HCT116 (cell line): ENCODE results near the gene OXT. TPM values are rescaled to one million over a fixed set of nuclear protein-coding genes. Genes with fewer than 3 reads are reported as not detected.

Experiments used
- ATAC-seq: fragments of 200-7000 bp; cut with Tn5 transposase; 2 replicates; pipeline ENCODE4 v1.9.1; 2020; ENCODE audit warnings: mild to moderate bottlenecking, moderate library complexity
- BruUV-seq: library from RNA; stranded (reverse); fragments of 400-500 nt; replicated peaks from 2 replicates; lab custom pipeline; 2021; lab: Mats Ljungman, UMichigan
- CTCF ChIA-PET: fragments of 300-600 bp; sonication (Branson Sonifier 250); formaldehyde crosslinking; loops from one replicate; lab custom pipeline; 2021; ENCODE audit warnings: antibody characterized with exemption; lab: Charles Lee
- POLR2A ChIA-PET: fragments of 300-600, 350-600 bp; sonication (Branson Sonifier 250); formaldehyde crosslinking; loops from one replicate; lab custom pipeline; 2021; ENCODE audit warnings: antibody characterized with exemption; lab: Charles Lee
- RAD21 ChIA-PET, 2 experiments: fragments of 300-600 bp; sonication (Branson Sonifier 250); formaldehyde crosslinking; loops; one replicate each; lab custom pipeline; 2023; ENCODE audit warnings: low total read pairs in 2 of 2; ENCODE audit not compliant: uncharacterized antibody in 2 of 2, unreplicated experiment in 2 of 2, low non-redundant PET in 1 of 2; lab: Charles Lee
- DNase-seq: peaks from one replicate; pipeline ENCODE4 v3.0.0-alpha.2; 2010; ENCODE audit warnings: low read depth, low spot score
- H2AFZ ChIP-seq: fragments of 200-600 bp; shearing (Covaris generic), sonication (generic); 2 replicates; pipeline ENCODE4 v1.6.1; 2017; ENCODE audit warnings: low read depth, mixed run types, mixed read lengths, antibody characterized with exemption, low read length; ENCODE audit not compliant: poor library complexity, severe bottlenecking
- H3K27ac ChIP-seq: 2 replicates; pipeline ENCODE4 v1.5.1; 2012; ENCODE audit warnings: low read depth, low read length
- H3K27me3 ChIP-seq: fragments of 200-600 bp; sonication (generic); 2 replicates; pipeline ENCODE4 v1.6.1; 2016; ENCODE audit warnings: mixed run types, low read length, mixed read lengths; ENCODE audit not compliant: insufficient read depth
- H3K36me3 ChIP-seq, 2 experiments: fragments of 200-500 bp in 1 of 2; fragments of 200-600 bp in 1 of 2; sonication (Bioruptor generic) in 1 of 2; sonication (generic) in 1 of 2; 2 replicates each; pipeline versions ENCODE4 v1.5.1 to v1.6.1; 2014 to 2016; ENCODE audit warnings: low read length in 2 of 2, inconsistent platforms in 1 of 2, mixed read lengths in 1 of 2, mixed run types in 1 of 2; ENCODE audit not compliant: insufficient read depth in 2 of 2, control insufficient read depth in 1 of 2
- H3K4me1 ChIP-seq, 2 experiments: fragments of 200-600 bp in 1 of 2; sonication (generic) in 1 of 2; 2 replicates each; pipeline versions ENCODE4 v1.5.1 to v1.6.1; 2012 to 2017; ENCODE audit warnings: low read length in 2 of 2, inconsistent platforms in 1 of 2, mild to moderate bottlenecking in 1 of 2, mixed read lengths in 1 of 2, mixed run types in 1 of 2, moderate library complexity in 1 of 2; ENCODE audit not compliant: insufficient read depth in 2 of 2, control insufficient read depth in 1 of 2
- H3K4me2 ChIP-seq: fragments of 200-600 bp; sonication (generic); 2 replicates; pipeline ENCODE4 v1.6.1; 2017; ENCODE audit warnings: mixed run types, low read length, mixed read lengths
- H3K4me3 ChIP-seq, 2 experiments: fragments of 200-600 bp in 1 of 2; sonication (generic) in 1 of 2; replicated peaks in 1 of 2; 2 replicates each; pipeline ENCODE4 v1.5.1; 2011 to 2016; ENCODE audit warnings: low read length in 2 of 2, control low read depth in 1 of 2, low read depth in 1 of 2, mild to moderate bottlenecking in 1 of 2, mixed read lengths in 1 of 2, mixed run types in 1 of 2
- H3K79me2 ChIP-seq: fragments of 200-600 bp; sonication (generic); 2 replicates; pipeline ENCODE4 v1.6.1; 2017; ENCODE audit warnings: mild to moderate bottlenecking, mixed run types, low read length, moderate library complexity, mixed read lengths; ENCODE audit not compliant: insufficient read depth
- H3K9ac ChIP-seq: fragments of 200-600 bp; sonication (generic); 2 replicates; pipeline ENCODE4 v1.6.1; 2016; ENCODE audit warnings: low read length, mixed read lengths
- H3K9me2 ChIP-seq: fragments of 200-600 bp; sonication (generic), shearing (Covaris generic); 2 replicates; pipeline ENCODE4 v1.6.1; 2017; ENCODE audit warnings: mixed run types, mild to moderate bottlenecking, moderate library complexity; ENCODE audit not compliant: insufficient read depth
- H3K9me3 ChIP-seq, 2 experiments: fragments of 200-500 bp in 1 of 2; fragments of 200-600 bp in 1 of 2; sonication (Bioruptor generic) in 1 of 2; sonication (generic) in 1 of 2; 2 replicates each; pipeline ENCODE4 v1.6.1; 2014 to 2017; ENCODE audit warnings: low read length in 2 of 2, mixed read lengths in 2 of 2, inconsistent platforms in 1 of 2, low read depth in 1 of 2, mild to moderate bottlenecking in 1 of 2, mixed run types in 1 of 2, moderate library complexity in 1 of 2; ENCODE audit not compliant: control insufficient read depth in 1 of 2, insufficient read depth in 1 of 2
- H4K20me1 ChIP-seq: fragments of 200-600 bp; sonication (generic), shearing (Covaris generic); 2 replicates; pipeline ENCODE4 v1.6.1; 2017; ENCODE audit warnings: mixed run types, mild to moderate bottlenecking, moderate library complexity; ENCODE audit not compliant: insufficient read depth
- ATF3 ChIP-seq: IDR thresholded peaks from 2 replicates; pipeline ENCODE4 v1.6.1; 2012
- CBX3 ChIP-seq: IDR thresholded peaks from 2 replicates; pipeline ENCODE4 v1.6.1; 2012; ENCODE audit warnings: low read depth
- CEBPB ChIP-seq: IDR thresholded peaks from 2 replicates; pipeline ENCODE4 v1.6.1; 2012; ENCODE audit warnings: low read depth
- CTCF ChIP-seq, 3 experiments: fragments of 200-600 bp in 1 of 3; sonication (generic) in 1 of 3; IDR thresholded peaks in 2 of 3; conservative IDR thresholded peaks in 1 of 3; 2 replicates each; pipeline ENCODE4 v1.5.1; 2012 to 2017; ENCODE audit warnings: low read depth in 2 of 3, low read length in 2 of 3, antibody characterized with exemption in 1 of 3, borderline replicate concordance in 1 of 3, control low read depth in 1 of 3, mild to moderate bottlenecking in 1 of 3, mixed read lengths in 1 of 3, mixed run types in 1 of 3, moderate library complexity in 1 of 3; ENCODE audit not compliant: insufficient read depth in 1 of 3
- ELF1 ChIP-seq: IDR thresholded peaks from 2 replicates; pipeline ENCODE4 v1.6.1; 2012; ENCODE audit warnings: low read depth, borderline replicate concordance
- EZH2phosphoT487 ChIP-seq: fragments of 200-600 bp; IDR thresholded peaks from 2 replicates; pipeline ENCODE4 v1.6.1; 2018; ENCODE audit warnings: antibody characterized with exemption, borderline replicate concordance
- FOSL1 ChIP-seq: IDR thresholded peaks from 2 replicates; pipeline ENCODE4 v1.6.1; 2012; ENCODE audit warnings: low read depth
- JUND ChIP-seq: IDR thresholded peaks from 2 replicates; pipeline ENCODE4 v1.6.1; 2012
- POLR2A ChIP-seq: IDR thresholded peaks from 2 replicates; pipeline ENCODE4 v1.7.0; 2011; ENCODE audit warnings: borderline replicate concordance; ENCODE audit not compliant: insufficient read depth, insufficient read length; ENCODE audit errors: extremely low read depth
- POLR2AphosphoS5 ChIP-seq: IDR thresholded peaks from 2 replicates; pipeline ENCODE4 v1.6.1; 2011; ENCODE audit warnings: mild to moderate bottlenecking, low read depth, low read length, moderate library complexity
- RAD21 ChIP-seq: IDR thresholded peaks from 2 replicates; pipeline ENCODE4 v1.6.1; 2012; ENCODE audit warnings: low read depth, mild to moderate bottlenecking
- REST ChIP-seq: IDR thresholded peaks from 2 replicates; pipeline ENCODE4 v1.6.1; 2012; ENCODE audit warnings: low read depth
- SIN3A ChIP-seq: IDR thresholded peaks from 2 replicates; pipeline ENCODE4 v1.6.1; 2012; ENCODE audit warnings: low read depth
- SP1 ChIP-seq: IDR thresholded peaks from 2 replicates; pipeline ENCODE4 v1.6.1; 2012; ENCODE audit warnings: low read depth
- SRF ChIP-seq: IDR thresholded peaks from 2 replicates; pipeline ENCODE4 v1.6.1; 2012; ENCODE audit warnings: low read depth
- TCF7L2 ChIP-seq: IDR thresholded peaks from 2 replicates; pipeline ENCODE4 v1.7.0; 2011; ENCODE audit warnings: borderline replicate concordance, inconsistent platforms; ENCODE audit not compliant: insufficient read depth, insufficient read length; ENCODE audit errors: extremely low read depth
- ZBTB33 ChIP-seq: IDR thresholded peaks from 2 replicates; pipeline ENCODE4 v1.6.1; 2011; ENCODE audit warnings: mild to moderate bottlenecking, low read length, moderate library complexity; ENCODE audit not compliant: insufficient replicate concordance; ENCODE audit errors: extremely low read depth
- ZFX ChIP-seq: fragments of 450-650 bp; IDR thresholded peaks from 2 replicates; pipeline ENCODE4 v1.6.1; 2017
- ZNF274 ChIP-seq: fragments of 200-500 bp; sonication (Bioruptor generic); IDR thresholded peaks from 2 replicates; pipeline ENCODE4 v1.6.1; 2014; ENCODE audit warnings: mild to moderate bottlenecking, low read depth, low read length, inconsistent platforms
- intact Hi-C: fragments of 100-400 bp; cut with micrococcal nuclease; formaldehyde crosslinking; loops from 2 replicates; pipeline ENCODE4 v1.10.0; 2022
- total RNA-seq: library from RNA; stranded (reverse); gene quantifications from one replicate; pipeline ENCODE4 v1.2.1, GENCODE V29; 2021; ENCODE audit not compliant: unreplicated experiment

Gene OXT
- total RNA-seq, 1 experiment from 2014 or later, result not detected

GRCh38 chr20:3105256-3106137 lies 34.1 kb downstream of the OXT start:
- Histone ChIP-seq H2AFZ (no peak overlapping the region), H3K27me3 (no peaks in the 10 kb centered on the region), H3K4me1 (no peaks in the 10 kb centered on the region), H3K79me2 (no peaks in the 10 kb centered on the region), H3K4me2 (no peak overlapping the region), H3K4me3 (no peak overlapping the region), H3K27ac (no peak overlapping the region), H3K9me3 (no peaks in the 10 kb centered on the region), H3K9me2 (no peaks in the 10 kb centered on the region), H4K20me1 (no peaks in the 10 kb centered on the region), H3K36me3 (no peaks in the 10 kb centered on the region; a peak in 1 of 4 replicates), H3K9ac (no peak overlapping the region)
- intact Hi-C loops, result no loop called here
- POLR2A ChIA-PET, result no interaction called here
- DNase-seq, result no peak
- CTCF ChIA-PET, result no interaction called here
- no peak for ATAC-seq
- TF ChIP-seq SIN3A, result no peak
- TF ChIP-seq SP1, result no peak
- no peak for TF ChIP-seq SRF
- TF ChIP-seq ZBTB33, result no peak
- TF ChIP-seq JUND, result no peak
- no peak for TF ChIP-seq POLR2AphosphoS5
- no peak for TF ChIP-seq FOSL1
- no peak for TF ChIP-seq CTCF (IDR thresholded peaks at IDR 0.05 in 2 of 3, conservative IDR thresholded peaks at IDR 0.05 in 1 of 3; ENCODE audit: borderline replicate concordance in 1 of 3, insufficient read depth in 1 of 3, low read depth in 2 of 3, low read length in 2 of 3)
- no peak for TF ChIP-seq CBX3
- TF ChIP-seq RAD21, result no peak
- TF ChIP-seq TCF7L2, result no peak
- no peak for TF ChIP-seq ZNF274
- TF ChIP-seq POLR2A, result no peak
- no peak for TF ChIP-seq ATF3
- no peak for TF ChIP-seq CEBPB
- no peak for TF ChIP-seq ZFX
- no peak for TF ChIP-seq EZH2phosphoT487
- no peak for TF ChIP-seq REST
- TF ChIP-seq ELF1, result no peak
- BruUV-seq, result no TSS peak
- RAD21 ChIA-PET, result no interaction called here
